HG02852 (cell line): Measurements from ENCODE around the gene JDP2.
"Not testable (repeated sequence)": the region's sequence is repeated elsewhere in the genome, so short reads cannot be mapped to it uniquely, and the experiment has no call there.

Experiments
- ATAC-seq: cut with Tn5 transposase; IDR thresholded peaks from one replicate; pipeline ENCODE4 v1.9.1; 2021; ENCODE audit warnings: mild to moderate bottlenecking, moderate library complexity; ENCODE audit not compliant: unreplicated experiment

The JDP2 gene, protein sequence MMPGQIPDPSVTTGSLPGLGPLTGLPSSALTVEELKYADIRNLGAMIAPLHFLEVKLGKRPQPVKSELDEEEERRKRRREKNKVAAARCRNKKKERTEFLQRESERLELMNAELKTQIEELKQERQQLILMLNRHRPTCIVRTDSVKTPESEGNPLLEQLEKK

DNA sequence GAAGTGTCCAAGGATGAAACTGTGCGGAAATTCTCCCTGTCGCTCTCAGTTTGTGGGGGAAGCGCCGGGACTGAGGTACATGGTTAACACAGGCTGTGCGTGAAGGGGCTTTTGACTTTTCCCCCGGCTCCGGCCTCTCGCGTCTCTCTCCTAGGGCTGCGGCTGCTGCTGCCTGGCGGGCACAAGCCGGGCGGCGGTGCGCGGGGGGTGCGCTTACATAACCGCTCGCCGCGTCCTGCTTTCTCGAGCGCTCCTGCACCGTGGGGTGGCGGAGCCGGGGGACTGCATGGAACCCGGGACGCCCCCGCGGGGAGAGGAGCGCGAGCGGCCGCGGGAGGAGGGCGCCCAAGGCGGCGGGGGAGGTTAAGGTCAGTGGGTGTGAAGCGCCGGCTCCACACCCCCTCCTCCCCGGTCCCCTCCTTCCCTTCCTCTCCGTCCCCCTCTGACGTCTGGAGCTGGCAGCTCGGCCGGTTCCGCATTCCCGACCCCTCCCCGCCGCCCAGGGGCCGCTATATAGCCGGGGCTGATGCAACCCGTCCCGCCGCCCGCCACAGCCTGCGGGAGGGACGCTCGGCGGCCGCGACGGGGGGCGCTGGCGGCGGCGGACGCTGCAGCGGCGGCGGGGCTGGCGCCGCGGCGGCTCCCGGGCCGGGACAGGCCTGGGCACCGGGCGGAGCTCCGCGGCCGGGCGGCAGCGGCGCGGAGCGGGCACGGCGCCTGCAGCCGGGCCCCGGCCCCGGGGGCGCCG, at the start of gene JDP2:
JDP2 (plus strand) TSS at position 541 of the 748 bp plus-strand sequence. CDS start 9,899 bp downstream, outside the sequence.
- ATAC-seq = peak; percentile 42

DNA sequence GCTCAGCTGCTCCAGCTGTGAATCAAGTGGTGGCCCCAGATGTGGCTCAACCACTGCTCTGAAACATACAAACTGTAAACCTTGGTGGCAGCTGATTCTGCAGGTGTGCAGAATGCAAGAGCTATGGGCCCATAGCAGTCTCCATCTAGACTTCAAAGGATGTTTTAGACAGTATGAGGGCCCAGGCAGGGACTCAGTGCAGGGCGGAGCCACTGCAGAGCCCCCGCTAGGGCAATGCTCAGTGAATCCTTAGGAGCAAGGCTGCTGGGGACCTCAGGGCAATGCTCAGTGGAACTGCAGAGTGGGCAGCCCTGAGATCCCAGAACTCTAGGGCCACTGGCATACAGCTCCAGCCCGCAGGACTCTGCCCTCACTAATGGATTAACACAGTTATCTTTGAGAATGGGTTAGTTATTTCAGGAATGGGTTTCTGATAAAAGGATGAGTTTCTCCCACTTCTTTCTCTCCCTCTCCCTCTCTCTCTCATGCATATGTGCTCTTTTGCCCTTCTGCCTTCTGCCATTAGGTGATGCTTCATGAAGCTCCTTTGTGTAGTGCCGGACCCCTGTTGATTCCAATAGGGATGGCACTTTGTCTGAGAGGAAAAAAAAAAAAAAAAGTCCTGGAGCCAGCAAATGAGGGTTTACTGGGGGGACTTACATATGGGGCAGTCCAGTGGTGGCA, 48.4 kb upstream of the JDP2 start:
- ATAC-seq = no peak

DNA sequence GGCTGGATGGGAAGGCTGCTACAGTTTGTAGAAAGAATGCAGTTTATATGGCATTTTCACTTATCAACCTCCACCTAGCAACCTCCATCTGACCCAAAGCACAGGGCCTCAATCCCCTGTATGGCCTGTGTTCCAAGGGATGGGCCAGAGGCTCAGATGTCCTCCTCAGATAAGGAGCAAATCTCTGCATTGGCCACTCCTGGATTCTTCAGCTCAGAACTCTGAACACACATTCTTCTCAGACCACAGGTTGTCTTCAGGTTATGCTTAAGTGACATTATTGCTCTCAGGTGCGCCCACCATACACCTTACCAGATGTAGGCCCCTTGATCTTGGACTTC, 47.9 kb upstream of the JDP2 start:
- ATAC-seq = no peak

DNA sequence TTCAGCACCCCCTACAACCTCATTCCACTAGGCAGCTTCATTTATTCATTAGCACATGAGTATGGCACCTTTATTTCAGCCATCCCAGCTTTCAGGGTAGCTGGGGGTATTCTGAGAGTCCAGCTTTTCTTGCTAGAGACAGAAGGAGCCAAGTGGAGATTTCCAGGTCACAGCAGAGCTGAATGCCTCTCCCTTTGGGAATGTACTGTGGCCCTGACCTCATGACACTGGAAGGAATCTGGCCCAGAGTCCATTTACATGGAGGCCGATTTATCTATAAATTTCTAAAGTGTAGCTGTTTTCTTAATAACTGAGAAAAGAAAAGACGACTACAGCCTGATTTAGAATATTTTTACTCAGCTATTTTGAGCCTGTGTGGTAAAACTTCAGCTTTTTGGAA, 47.2 kb upstream of the JDP2 start:
- no peak for ATAC-seq

DNA sequence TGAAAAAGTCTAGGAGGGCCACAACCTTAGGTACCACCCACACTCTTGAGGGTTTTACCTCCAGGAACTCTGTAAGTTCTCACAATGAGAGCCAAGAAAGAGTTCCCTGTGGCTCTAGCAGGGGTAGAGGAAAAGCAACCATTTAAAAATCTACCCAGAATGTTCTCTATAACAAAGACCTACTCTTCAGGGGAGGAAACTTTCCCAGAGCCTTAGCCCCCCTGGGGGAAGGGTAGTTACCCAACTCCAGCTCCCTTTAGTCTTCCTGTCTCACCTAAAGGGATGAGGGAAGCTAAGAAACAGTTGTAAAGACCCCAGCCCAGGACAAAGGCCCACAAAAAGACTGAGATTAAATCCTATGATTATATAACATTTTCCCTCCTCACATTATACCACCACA, 46.2 kb upstream of the JDP2 start:
- ATAC-seq = no peak

DNA sequence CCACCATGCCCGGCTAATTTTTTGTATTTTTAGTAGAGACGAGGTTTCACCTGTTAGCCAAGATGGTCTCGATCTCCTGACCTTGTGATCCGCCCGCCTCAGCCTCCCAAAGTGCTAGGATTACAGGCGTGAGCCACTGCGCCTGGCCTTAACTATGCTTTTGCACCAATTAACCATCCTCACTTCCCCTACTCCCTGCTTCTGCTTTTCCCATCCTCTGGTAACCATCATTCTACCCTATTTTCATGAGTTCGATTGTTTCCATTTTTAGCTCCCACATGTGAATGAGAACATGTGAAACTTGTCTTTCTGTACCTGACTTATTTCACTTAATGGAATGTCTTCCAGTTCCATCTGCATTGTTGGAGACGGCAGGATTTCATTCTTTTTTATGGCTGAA, 44.6 kb upstream of the JDP2 start:
- ATAC-seq = not testable (repeated sequence)

DNA sequence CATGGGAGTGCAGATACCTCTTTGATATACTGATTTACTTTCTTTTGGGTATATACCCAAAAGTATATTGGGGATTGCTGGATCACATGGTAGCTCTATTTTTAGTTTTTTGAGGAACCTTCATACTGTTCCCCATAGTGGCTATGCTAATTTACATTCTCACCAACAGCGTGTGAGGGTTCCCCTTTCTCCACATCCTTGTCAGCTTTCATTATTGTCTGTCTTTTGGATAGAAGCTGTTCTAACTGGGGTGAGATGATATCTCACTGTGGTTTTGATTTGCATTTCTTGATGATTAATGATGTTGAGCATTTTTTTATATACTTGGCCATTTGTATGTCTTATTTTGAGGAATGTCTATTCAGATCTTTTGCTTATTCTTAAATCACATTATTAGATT, 44.1 kb upstream of the JDP2 start:
- no peak for ATAC-seq

DNA sequence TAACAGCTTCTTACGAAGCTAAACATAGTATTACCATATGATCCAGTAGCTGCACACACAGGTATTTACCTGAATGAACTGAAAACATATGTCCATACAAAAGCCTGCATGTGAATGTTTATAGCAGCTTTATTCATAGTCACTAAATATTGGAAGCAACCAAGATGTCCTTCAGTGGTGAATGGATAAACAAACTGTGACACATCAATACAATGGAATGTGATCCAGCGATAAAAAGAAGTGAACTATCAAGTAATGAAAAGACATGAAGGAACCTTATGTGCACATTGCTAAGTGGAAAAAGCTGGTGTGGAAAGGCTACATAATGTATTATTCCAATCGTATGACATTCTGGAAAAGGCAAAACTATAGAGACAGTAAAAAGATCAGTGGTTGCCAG, 38.1 kb upstream of the JDP2 start:
- no peak for ATAC-seq

DNA sequence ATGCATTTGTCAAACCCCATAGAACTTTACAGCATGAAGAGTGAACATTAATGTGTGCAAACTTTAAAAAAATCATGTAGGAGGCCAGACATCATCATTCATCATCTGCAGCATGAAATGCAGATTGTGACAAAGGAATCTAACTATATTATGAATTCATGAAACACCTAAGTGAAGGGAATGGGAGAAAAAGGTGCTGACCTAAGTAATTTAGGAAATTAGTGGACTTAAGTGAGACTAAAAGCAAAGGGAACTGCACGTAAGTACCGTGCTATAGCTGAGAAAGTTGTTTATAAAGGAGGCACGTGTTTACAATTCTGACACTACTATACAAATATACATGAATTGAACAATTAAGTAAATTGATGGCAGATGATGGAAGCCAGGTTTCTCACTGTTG, 37.6 kb upstream of the JDP2 start:
- ATAC-seq = no peak

DNA sequence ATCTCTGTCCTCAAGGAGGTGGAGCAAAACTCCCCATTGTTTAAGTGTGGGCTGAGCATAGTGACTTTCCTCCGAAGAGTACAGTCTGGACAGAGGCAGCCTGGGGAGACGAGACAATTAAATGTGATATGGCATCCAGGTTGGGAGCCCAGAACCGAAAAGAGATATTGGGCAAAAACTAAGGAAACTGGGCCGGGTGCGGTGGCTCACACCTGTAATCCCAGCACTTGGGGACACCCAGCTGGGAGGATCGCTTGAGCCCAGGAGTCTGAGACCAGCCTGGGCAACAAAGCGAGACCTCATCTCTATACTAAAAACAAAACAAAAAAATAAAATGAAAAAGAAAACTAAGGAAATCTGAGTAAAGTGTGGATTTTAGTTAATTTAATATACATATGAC, 35.9 kb upstream of the JDP2 start:
- ATAC-seq = no peak

DNA sequence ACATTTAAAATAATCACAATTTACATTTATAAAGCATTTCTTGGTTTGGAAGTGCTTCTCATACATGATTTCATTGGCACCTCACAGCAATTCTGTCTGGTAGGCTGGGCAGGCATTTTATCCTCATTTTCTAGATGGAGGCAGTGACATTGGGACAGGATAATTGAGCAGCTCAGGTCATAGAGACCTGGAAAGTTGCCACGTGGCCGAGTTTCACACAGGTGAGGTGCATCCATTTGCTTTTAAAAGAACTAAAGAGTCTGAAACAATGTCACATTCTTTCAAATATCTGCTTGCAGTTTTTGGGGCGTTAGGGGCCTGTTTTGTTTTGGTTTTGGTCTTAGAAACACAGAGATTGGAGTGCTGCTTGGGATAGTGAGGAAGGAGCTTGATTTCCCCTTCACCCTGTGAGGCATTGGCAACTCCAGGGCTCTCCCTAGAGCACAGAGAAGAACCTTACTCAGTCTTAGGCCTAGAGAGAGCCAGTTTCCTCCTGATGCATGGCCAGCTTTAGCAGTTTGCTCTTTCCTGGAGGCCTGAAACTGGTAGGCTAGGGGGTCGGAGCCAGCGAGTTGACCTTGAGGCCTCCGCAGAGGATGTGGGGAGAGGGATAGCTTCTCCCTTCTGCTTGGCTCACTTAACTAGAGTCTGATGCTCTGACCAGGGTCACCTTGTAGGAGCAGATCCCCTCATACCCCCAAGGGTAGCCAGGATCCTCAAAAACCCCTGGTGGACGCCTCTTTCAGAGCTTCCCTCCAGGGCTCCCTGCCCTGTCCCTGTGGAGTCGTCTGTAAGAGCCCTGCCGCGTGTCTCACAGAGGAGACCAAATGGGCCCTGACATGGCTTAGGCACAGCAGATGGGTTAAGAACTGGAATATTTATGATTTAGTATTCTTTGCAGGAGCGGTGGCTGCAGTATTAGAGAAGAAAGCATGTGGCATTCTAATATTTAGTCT, 34.9 kb upstream of the JDP2 start:
- no peak for ATAC-seq

DNA sequence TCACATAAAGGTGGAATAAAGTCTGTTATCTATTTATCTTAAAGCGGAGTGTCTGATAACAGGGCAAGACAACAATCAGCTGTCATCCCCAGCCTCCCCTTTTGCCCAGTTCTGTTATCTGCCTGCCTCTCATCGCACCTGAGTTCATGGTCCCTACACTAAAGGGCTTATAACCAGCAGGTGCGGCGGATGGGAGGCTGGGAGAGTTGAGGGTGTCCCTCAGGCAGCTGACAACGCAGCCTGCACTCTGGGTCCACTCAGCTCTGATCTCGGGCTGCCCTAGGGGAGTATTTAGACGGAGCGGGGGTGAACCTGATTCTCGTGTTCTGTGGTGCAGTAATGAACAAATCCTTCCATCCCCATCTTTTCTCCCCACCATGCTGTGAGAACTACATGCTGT, 34.0 kb upstream of the JDP2 start:
- no peak for ATAC-seq

DNA sequence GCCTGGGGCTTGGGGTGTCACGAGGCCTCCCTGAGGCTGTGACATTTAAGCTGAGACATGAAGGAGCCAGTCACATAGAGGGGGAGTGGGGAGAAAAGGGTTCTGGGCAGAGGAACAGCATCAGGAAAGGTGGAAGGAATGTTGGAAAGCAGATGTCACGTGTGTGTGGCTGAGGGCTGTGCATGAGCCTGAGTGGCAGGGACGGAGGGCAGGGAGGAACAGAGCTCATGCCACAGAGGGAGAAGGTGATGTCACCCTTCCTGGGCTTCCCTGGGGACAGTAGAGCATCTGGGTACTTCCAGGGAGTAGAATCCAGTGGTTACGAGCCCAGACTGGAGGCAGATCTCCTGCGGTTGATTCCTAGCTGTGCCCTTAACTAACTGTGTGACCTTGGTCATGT, 32.0 kb upstream of the JDP2 start:
- ATAC-seq = no peak

DNA sequence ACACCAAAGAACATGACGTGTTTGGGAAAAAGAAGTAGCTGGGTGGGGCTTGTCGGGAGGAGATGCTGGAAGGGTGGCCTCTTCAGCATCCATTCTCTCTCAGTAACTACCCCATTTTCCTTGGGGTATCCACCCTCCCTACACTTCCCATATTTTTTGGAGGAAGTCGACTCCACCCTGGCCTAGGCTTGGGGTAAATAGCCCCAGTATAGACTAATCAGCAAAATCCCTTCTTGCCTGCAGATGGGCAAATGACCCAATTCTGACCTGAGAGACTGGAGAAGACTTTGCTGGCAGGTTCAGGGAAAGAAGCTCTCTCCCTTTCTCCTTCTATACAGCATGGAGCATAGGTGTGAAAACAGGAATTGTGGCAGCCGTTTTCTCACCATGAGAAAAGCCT, 28.5 kb upstream of the JDP2 start:
- no peak for ATAC-seq

DNA sequence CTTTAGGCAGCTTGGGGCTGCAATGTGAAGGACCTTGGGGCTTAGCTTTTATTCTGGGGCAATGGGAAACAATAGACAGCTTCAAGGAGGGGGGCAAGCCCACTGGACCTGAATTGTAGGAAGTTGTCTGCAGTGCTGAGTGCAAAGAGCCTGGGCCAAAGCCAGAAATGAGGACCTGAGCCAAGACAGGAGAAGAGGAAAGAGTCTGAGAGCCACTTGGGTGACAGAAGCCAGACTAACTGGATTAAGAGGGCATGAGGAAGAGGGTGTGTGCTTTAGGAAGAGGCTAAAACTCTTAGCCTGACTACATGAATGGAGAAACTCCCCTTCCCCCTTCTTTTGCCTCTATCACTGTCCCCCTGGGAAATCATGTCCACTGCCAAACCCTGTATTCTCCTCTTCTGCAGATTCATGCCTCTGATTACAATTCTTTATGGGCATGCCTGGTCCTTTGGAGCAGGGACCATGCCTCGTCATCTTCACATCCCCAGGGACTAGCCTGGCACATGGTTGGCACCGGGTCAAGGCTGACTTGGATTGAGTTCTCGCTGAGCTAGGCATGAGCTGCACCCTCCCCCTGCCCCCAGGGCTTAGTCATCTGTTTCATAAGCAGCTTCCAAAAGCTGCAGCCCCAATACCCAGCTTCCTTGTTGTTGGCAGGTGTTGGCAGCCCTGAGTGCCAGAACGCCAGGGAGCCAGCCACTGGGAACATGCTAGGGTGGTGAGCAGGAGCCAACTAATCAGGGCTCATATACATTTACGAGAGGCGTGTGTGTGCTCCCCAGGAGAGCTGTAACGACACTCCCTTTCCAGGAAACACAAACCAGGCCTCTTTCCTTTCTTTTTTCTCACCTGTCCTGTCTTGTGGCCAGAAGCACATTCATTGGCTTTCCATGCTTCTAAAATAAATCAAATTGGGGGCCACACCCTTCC, 27.7 kb upstream of the JDP2 start:
- no peak for ATAC-seq

DNA sequence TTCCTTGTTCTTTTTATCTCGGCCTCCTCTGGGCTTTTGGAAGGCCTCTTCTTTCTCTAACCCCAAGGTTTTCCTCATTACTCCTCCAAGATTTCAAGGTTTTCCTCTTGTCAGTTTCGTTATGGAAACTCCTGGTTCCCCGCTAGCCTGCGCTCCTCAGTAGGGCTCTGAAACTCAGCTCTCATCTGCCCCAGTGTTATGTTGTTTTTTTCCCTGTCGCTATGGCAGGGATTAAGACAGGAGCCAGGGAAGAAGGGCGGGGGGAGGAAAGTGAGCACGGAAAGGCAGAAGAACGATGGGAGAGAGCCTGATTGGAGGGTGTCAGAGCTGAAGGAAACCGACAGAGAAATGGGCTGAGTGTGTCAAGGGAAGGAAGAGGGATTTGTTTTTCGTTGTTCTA, 26.5 kb upstream of the JDP2 start:
- no peak for ATAC-seq

DNA sequence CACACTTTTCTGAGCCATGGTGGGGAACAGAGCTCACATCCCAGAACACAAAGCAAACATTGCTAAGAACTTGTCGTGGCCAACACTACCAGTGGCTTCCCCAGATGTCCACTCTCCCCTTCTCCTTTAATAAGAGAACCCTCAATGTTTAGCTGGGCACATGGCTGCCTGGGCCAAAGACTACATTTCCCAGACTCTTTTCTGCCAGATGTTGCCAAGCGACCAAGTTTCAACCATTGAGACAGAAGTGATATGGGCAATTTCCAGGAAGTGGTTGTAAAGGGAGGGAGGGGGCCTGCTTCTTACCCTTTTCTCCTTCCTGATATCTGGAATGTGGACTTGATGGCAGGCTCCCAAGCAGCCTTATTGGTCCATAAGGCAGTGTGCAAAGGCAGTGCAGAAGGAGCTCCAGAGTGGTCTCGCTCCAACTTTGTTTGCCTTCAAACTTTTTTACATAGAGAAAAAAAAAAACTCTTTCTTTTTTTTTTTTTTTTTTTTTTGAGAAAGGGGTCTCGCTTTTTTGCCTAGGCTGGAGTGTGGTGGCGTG, 24.9 kb upstream of the JDP2 start:
- ATAC-seq = no peak

DNA sequence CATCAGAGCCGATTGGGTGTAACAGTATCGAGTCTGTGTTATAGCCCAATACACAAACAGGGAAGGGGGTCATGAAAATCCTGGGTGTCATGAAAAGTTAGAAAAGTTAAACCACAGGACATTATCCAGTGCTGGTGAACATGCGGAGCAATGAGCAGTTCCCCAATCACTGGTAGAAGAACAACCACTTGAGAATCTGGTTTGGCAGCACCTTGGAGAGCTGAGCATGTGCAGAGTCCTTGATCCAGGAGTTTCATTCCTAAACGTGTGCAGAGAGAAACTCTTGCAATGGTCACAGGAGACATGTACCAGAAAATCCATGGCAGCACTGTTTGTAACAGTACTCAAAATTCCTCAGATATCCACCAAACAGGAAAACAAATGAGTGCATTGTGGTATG, 23.0 kb upstream of the JDP2 start:
- no peak for ATAC-seq

DNA sequence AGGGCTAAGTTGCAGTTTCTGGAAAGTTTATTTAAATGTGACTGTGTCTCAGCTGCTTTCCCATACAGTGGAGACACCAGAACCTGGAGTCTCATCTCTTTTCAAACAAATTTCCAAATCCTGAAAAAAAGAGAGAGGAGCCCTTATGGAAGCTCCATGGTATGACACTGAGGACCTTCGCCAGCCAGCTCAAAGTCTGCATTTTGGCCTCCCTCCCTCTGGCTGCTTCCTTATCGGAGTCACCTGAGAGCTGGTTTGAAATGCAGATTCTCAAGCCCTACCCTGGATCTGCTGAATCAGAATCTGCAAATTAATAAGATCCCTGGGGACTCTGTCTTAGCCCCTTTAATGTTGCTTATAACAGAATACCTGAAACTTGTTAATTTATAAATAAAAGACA, 21.7 kb upstream of the JDP2 start:
- ATAC-seq = no peak

DNA sequence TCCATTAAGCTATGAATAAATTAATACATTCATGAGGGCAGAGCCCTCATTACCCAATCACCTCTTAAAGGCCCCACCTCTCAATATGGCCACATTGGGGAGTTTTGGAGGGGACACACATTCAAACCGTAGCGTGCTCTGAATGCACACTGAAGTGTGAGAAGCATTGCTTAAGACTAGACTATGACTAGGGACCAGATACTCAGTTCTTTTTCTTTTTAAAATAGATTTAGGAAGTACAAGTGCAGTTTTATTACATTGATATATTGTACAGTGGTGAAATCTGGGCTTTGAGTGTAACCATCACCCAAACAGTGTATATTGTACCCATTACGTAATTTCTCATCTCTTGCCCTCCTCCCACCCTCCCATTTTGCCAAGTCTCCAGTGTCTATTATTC, 21.0 kb upstream of the JDP2 start:
- ATAC-seq = no peak
